Vagina (tissue), 2 donors: ENCODE measurements around the gene AGPAT3. TPM values are rescaled to one million over a fixed set of nuclear protein-coding genes. Genes with fewer than 3 reads are reported as not detected.

Experiments used
- DNase-seq, 2 donors: peaks; one replicate each; pipeline ENCODE4 v3.0.0-alpha.2; 2017; ENCODE audit errors: extremely low spot score in 2 of 2
- H3K27ac ChIP-seq: fragments of 200-600 bp; sonication (generic); one replicate; pipeline ENCODE4 v1.5.1; 2019
- H3K27me3 ChIP-seq: fragments of 200-600 bp; sonication (generic); one replicate; pipeline ENCODE4 v1.5.1; 2019
- H3K36me3 ChIP-seq, 2 donors: fragments of 200-600 bp; sonication (generic); one replicate each; pipeline ENCODE4 v1.5.1; 2017 to 2019
- H3K4me1 ChIP-seq: fragments of 200-600 bp; sonication (generic); one replicate; pipeline ENCODE4 v1.5.1; 2019
- H3K4me3 ChIP-seq, 2 donors: fragments of 200-600 bp; sonication (generic); 1 replicate in 1 of 2; 2 replicates in 1 of 2; pipeline ENCODE4 v1.5.1; 2016 to 2019
- H3K9me3 ChIP-seq: fragments of 200-600 bp; sonication (generic); one replicate; pipeline ENCODE4 v1.5.1; 2019
- POLR2A ChIP-seq, 2 donors: fragments of 450-650 bp; IDR thresholded peaks; one replicate each; pipeline ENCODE4 v1.6.1; 2017; ENCODE audit warnings: antibody characterized with exemption in 2 of 2, mild to moderate bottlenecking in 2 of 2, moderate library complexity in 2 of 2
- POLR2AphosphoS5 ChIP-seq, 2 donors: sonication (generic); formaldehyde crosslinking; IDR thresholded peaks; one replicate each; pipeline ENCODE4 v1.9.0; 2017; ENCODE audit warnings: antibody characterized with exemption in 2 of 2, mild to moderate bottlenecking in 2 of 2, low read depth in 1 of 2; ENCODE audit not compliant: insufficient read depth in 1 of 2
- intact Hi-C: fragments of 100-400 bp; cut with DNase I; formaldehyde crosslinking; loops from one replicate; pipeline ENCODE4 v1.15.1; 2023
- total RNA-seq: library from RNA; depleted of rRNA; stranded (reverse); fragments of >200 nt; gene quantifications from one replicate; pipeline ENCODE4 v1.2.3, GENCODE V29; 2016
- TF ChIP-seq, protein P1 (sequence below), 3 experiments: fragments of 450-650 bp in 2 of 3; fragments of 200-600 bp in 1 of 3; sonication (generic) in 1 of 3; IDR thresholded peaks; one replicate each; pipeline ENCODE4 v1.5.1; 2017 to 2019; ENCODE audit warnings: antibody characterized with exemption in 3 of 3, mild to moderate bottlenecking in 2 of 3, moderate library complexity in 2 of 3

AGPAT3 gene
- total RNA-seq, 1 donor from 2014 or later = 34.4 TPM

GRCh38 chr21:43982489-43983078 lies 117.6 kb downstream of the AGPAT3 start:
- no peak overlapping the region for H3K27ac ChIP-seq
- no peaks in the 10 kb centered on the region for H3K9me3 ChIP-seq
- peaks cover 16% of the 10 kb centered on the region for H3K4me1 ChIP-seq
- TF ChIP-seq POLR2A (IDR thresholded peaks at IDR 0.05) = no peak
- TF ChIP-seq, protein P1, sequence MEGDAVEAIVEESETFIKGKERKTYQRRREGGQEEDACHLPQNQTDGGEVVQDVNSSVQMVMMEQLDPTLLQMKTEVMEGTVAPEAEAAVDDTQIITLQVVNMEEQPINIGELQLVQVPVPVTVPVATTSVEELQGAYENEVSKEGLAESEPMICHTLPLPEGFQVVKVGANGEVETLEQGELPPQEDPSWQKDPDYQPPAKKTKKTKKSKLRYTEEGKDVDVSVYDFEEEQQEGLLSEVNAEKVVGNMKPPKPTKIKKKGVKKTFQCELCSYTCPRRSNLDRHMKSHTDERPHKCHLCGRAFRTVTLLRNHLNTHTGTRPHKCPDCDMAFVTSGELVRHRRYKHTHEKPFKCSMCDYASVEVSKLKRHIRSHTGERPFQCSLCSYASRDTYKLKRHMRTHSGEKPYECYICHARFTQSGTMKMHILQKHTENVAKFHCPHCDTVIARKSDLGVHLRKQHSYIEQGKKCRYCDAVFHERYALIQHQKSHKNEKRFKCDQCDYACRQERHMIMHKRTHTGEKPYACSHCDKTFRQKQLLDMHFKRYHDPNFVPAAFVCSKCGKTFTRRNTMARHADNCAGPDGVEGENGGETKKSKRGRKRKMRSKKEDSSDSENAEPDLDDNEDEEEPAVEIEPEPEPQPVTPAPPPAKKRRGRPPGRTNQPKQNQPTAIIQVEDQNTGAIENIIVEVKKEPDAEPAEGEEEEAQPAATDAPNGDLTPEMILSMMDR (IDR thresholded peaks at IDR 0.05) = no peak
- no peak for TF ChIP-seq POLR2AphosphoS5 (IDR thresholded peaks at IDR 0.05; ENCODE audit: insufficient read depth in 1 of 2, low read depth in 1 of 2)
- no peaks in the 10 kb centered on the region for H3K27me3 ChIP-seq
- H3K4me3 ChIP-seq = no peak overlapping the region
- intact Hi-C loops = no loop called here
- DNase-seq = no peak
- H3K36me3 ChIP-seq = peaks cover 0 to 20% of the 10 kb centered on the region in 2 donors

GRCh38 chr21:43983390-43983789 lies 118.4 kb downstream of the AGPAT3 start:
- Histone ChIP-seq H3K4me1 (peaks cover 16% of the 10 kb centered on the region), H3K9me3 (no peaks in the 10 kb centered on the region), H3K27ac (no peak overlapping the region), H3K4me3 (no peak overlapping the region), H3K27me3 (no peaks in the 10 kb centered on the region), H3K36me3 (peaks cover 0 to 20% of the 10 kb centered on the region in 2 donors)
- DNase-seq = no peak
- TF ChIP-seq, protein P1 (IDR thresholded peaks at IDR 0.05) = no peak
- TF ChIP-seq POLR2A (IDR thresholded peaks at IDR 0.05) (no peak), POLR2AphosphoS5 (IDR thresholded peaks at IDR 0.05; ENCODE audit: insufficient read depth in 1 of 2, low read depth in 1 of 2) (no peak)
- intact Hi-C loops = no loop called here

GRCh38 chr21:43983860-43984420 lies 118.9 kb downstream of the AGPAT3 start:
- H3K9me3 ChIP-seq = no peaks in the 10 kb centered on the region
- TF ChIP-seq, protein P1 (IDR thresholded peaks at IDR 0.05) = no peak
- TF ChIP-seq POLR2A (IDR thresholded peaks at IDR 0.05) = no peak
- H3K27ac ChIP-seq = no peak overlapping the region
- peaks cover 16% of the 10 kb centered on the region for H3K4me1 ChIP-seq
- no peak overlapping the region for H3K4me3 ChIP-seq
- no peaks in the 10 kb centered on the region for H3K27me3 ChIP-seq
- intact Hi-C loops = no loop called here
- peaks cover 0 to 20% of the 10 kb centered on the region in 2 donors for H3K36me3 ChIP-seq
- DNase-seq = no peak

GRCh38 chr21:43984905-43985689 lies 120.1 kb downstream of the AGPAT3 start:
- Histone ChIP-seq H3K27me3 (no peaks in the 10 kb centered on the region), H3K4me1 (peaks cover 16% of the 10 kb centered on the region), H3K9me3 (no peaks in the 10 kb centered on the region), H3K4me3 (no peak overlapping the region), H3K36me3 (peaks cover 0 to 20% of the 10 kb centered on the region in 2 donors), H3K27ac (no peak overlapping the region)
- TF ChIP-seq, protein P1 (IDR thresholded peaks at IDR 0.05) = no peak
- TF ChIP-seq POLR2AphosphoS5 (IDR thresholded peaks at IDR 0.05; ENCODE audit: insufficient read depth in 1 of 2, low read depth in 1 of 2) (no peak), POLR2A (IDR thresholded peaks at IDR 0.05) (no peak)
- intact Hi-C loops = no loop called here
- no peak for DNase-seq
